Mesendoderm (in vitro differentiated cells): ENCODE data around the gene TLR6.

Source experiments
- DNase-seq: peaks from one replicate; pipeline ENCODE4 v3.0.0; 2013
- H2AK5ac ChIP-seq: 2 replicates; pipeline ENCODE4 v1.6.1; 2013; ENCODE audit warnings: low read length, inconsistent platforms
- H2BK120ac ChIP-seq: 2 replicates; pipeline ENCODE4 v1.6.1; 2013; ENCODE audit warnings: low read depth, mild to moderate bottlenecking, low read length, moderate library complexity, mixed read lengths
- H2BK15ac ChIP-seq: replicated peaks from 2 replicates; pipeline ENCODE4 v1.6.1; 2013; ENCODE audit warnings: low read depth, mild to moderate bottlenecking, moderate library complexity
- H2BK5ac ChIP-seq: 2 replicates; pipeline ENCODE4 v1.6.1; 2013; ENCODE audit warnings: low read length, inconsistent platforms
- H3K18ac ChIP-seq: 2 replicates; pipeline ENCODE4 v1.6.1; 2013; ENCODE audit warnings: mild to moderate bottlenecking, low read length, mixed read lengths
- H3K23ac ChIP-seq: one replicate; pipeline ENCODE4 v1.6.1; 2013; ENCODE audit warnings: low read length
- H3K27ac ChIP-seq: 2 replicates; pipeline ENCODE4 v1.5.1; 2013; ENCODE audit warnings: low read depth, mild to moderate bottlenecking, inconsistent platforms, low read length, moderate library complexity
- H3K27me3 ChIP-seq: 2 replicates; pipeline ENCODE4 v1.6.1; 2013; ENCODE audit warnings: low read length, control low read depth, mild to moderate bottlenecking, inconsistent platforms; ENCODE audit not compliant: insufficient read depth, poor library complexity
- H3K36me3 ChIP-seq: 2 replicates; pipeline ENCODE4 v1.6.1; 2013; ENCODE audit warnings: low read length, inconsistent platforms; ENCODE audit not compliant: control insufficient read depth, insufficient read depth
- H3K4ac ChIP-seq: one replicate; pipeline ENCODE4 v1.6.1; 2013; ENCODE audit warnings: low read depth, mild to moderate bottlenecking, low read length, moderate library complexity
- H3K4me1 ChIP-seq: 2 replicates; pipeline ENCODE4 v1.6.1; 2013; ENCODE audit warnings: low read depth, low read length, inconsistent platforms; ENCODE audit not compliant: control insufficient read depth
- H3K4me2 ChIP-seq: 2 replicates; pipeline ENCODE4 v1.6.1; 2013; ENCODE audit warnings: low read length
- H3K4me3 ChIP-seq: 2 replicates; pipeline ENCODE4 v1.5.1; 2013; ENCODE audit warnings: mild to moderate bottlenecking, low read length
- H3K56ac ChIP-seq: one replicate; pipeline ENCODE4 v1.6.1; 2013; ENCODE audit warnings: low read length
- H3K79me1 ChIP-seq: 2 replicates; pipeline ENCODE4 v1.6.1; 2013; ENCODE audit warnings: low read length, inconsistent platforms
- H3K79me2 ChIP-seq: 2 replicates; pipeline ENCODE4 v1.6.1; 2013; ENCODE audit warnings: mild to moderate bottlenecking, low read length; ENCODE audit not compliant: control insufficient read depth, insufficient read depth
- H3K9ac ChIP-seq: 2 replicates; pipeline ENCODE4 v1.6.1; 2013; ENCODE audit warnings: low read length, inconsistent platforms
- H4K5ac ChIP-seq: one replicate; pipeline ENCODE4 v1.6.1; 2013; ENCODE audit warnings: low read length
- H4K8ac ChIP-seq: one replicate; pipeline ENCODE4 v1.6.1; 2013; ENCODE audit warnings: low read depth, mild to moderate bottlenecking, control low read depth, low read length, moderate library complexity
- WGBS: extraction: QIAGEN DNeasy Blood & Tissue Kit; methylation state at CpG from one replicate; pipeline ENCODE4 v1.1.7; 2013; ENCODE audit warnings: low lambda C conversion rate, missing lambda C conversion rate; ENCODE audit not compliant: insufficient coverage; ENCODE audit errors: extremely low coverage; 5-methylcytosine and 5-hydroxymethylcytosine counted together

TLR6 gene

GRCh38 chr4:38800366-38800765 lies 56.3 kb downstream of the TLR6 start:
- Histone ChIP-seq H3K4ac (no peak overlapping the region), H3K79me2 (no peaks in the 10 kb centered on the region), H4K8ac (no peak overlapping the region), H3K4me1 (no peaks in the 10 kb centered on the region), H4K5ac (no peak overlapping the region), H2AK5ac (no peak overlapping the region), H2BK15ac (no peak overlapping the region), H3K23ac (no peak overlapping the region), H3K18ac (no peak overlapping the region), H3K27me3 (no peaks in the 10 kb centered on the region), H3K27ac (no peak overlapping the region), H2BK120ac (no peak overlapping the region), H3K36me3 (no peaks in the 10 kb centered on the region), H3K4me3 (no peak overlapping the region), H3K9ac (no peak overlapping the region), H3K56ac (no peak overlapping the region), H3K4me2 (no peak overlapping the region), H2BK5ac (no peak overlapping the region), H3K79me1 (no peaks in the 10 kb centered on the region)
- no CpG with 5 or more reads among the region's 2 CpGs for WGBS
- DNase-seq = no peak

- H3K4me3 ChIP-seq = no peak overlapping the region
- no peak overlapping the region for H3K4ac ChIP-seq
- H3K27ac ChIP-seq = no peak overlapping the region
- no peaks in the 10 kb centered on the region for H3K27me3 ChIP-seq
- no peak overlapping the region for H3K56ac ChIP-seq
- H3K79me2 ChIP-seq = no peaks in the 10 kb centered on the region
- H2BK120ac ChIP-seq = no peak overlapping the region
- H2BK15ac ChIP-seq = no peak overlapping the region
- no peak overlapping the region for H4K5ac ChIP-seq
- no peaks in the 10 kb centered on the region for H3K4me1 ChIP-seq
- no CpG with 5 or more reads among the region's 3 CpGs for WGBS
- no peak overlapping the region for H3K18ac ChIP-seq
- no peak overlapping the region for H2AK5ac ChIP-seq
- no peak overlapping the region for H3K9ac ChIP-seq
- no peak for DNase-seq
- no peaks in the 10 kb centered on the region for H3K79me1 ChIP-seq
- H3K23ac ChIP-seq = no peak overlapping the region
- no peaks in the 10 kb centered on the region for H3K36me3 ChIP-seq
- no peak overlapping the region for H2BK5ac ChIP-seq
- no peak overlapping the region for H4K8ac ChIP-seq
- H3K4me2 ChIP-seq = no peak overlapping the region
Measured at GRCh38 chr4:38795087-38795486, 61.5 kb downstream of the TLR6 start.

- Histone ChIP-seq H3K18ac (no peak overlapping the region), H3K4me2 (no peak overlapping the region), H3K79me2 (no peaks in the 10 kb centered on the region), H2BK5ac (no peak overlapping the region), H4K8ac (no peak overlapping the region), H3K4ac (no peak overlapping the region), H4K5ac (no peak overlapping the region), H3K9ac (no peak overlapping the region), H3K23ac (no peak overlapping the region), H2BK15ac (no peak overlapping the region), H3K27ac (no peak overlapping the region), H3K4me1 (no peaks in the 10 kb centered on the region), H3K56ac (no peak overlapping the region), H2AK5ac (no peak overlapping the region), H2BK120ac (no peak overlapping the region), H3K4me3 (no peak overlapping the region), H3K27me3 (no peaks in the 10 kb centered on the region), H3K36me3 (no peaks in the 10 kb centered on the region), H3K79me1 (no peaks in the 10 kb centered on the region)
- WGBS = no CpG with 5 or more reads among the region's 2 CpGs
- DNase-seq = no peak
Measured at GRCh38 chr4:38794051-38794450, 62.6 kb downstream of the TLR6 start.

- H3K23ac ChIP-seq = no peak overlapping the region
- H3K36me3 ChIP-seq = no peaks in the 10 kb centered on the region
- no CpG with 5 or more reads among the region's 2 CpGs for WGBS
- H3K79me1 ChIP-seq = no peaks in the 10 kb centered on the region
- no peak overlapping the region for H4K5ac ChIP-seq
- no peak overlapping the region for H3K56ac ChIP-seq
- no peaks in the 10 kb centered on the region for H3K4me1 ChIP-seq
- no peak overlapping the region for H2AK5ac ChIP-seq
- H3K79me2 ChIP-seq = no peaks in the 10 kb centered on the region
- no peak overlapping the region for H2BK5ac ChIP-seq
- H3K9ac ChIP-seq = no peak overlapping the region
- H3K4me3 ChIP-seq = no peak overlapping the region
- no peaks in the 10 kb centered on the region for H3K27me3 ChIP-seq
- no peak overlapping the region for H4K8ac ChIP-seq
- no peak overlapping the region for H2BK15ac ChIP-seq
- no peak overlapping the region for H3K4me2 ChIP-seq
- no peak for DNase-seq
- H3K27ac ChIP-seq = no peak overlapping the region
- H2BK120ac ChIP-seq = no peak overlapping the region
- H3K4ac ChIP-seq = no peak overlapping the region
- H3K18ac ChIP-seq = no peak overlapping the region
Measured at GRCh38 chr4:38791010-38791409, 65.6 kb downstream of the TLR6 start.

GRCh38 chr4:38788317-38788716 lies 68.3 kb downstream of the TLR6 start:
- no peak overlapping the region for H4K5ac ChIP-seq
- H3K56ac ChIP-seq = no peak overlapping the region
- H3K4me2 ChIP-seq = no peak overlapping the region
- H2BK120ac ChIP-seq = no peak overlapping the region
- no peaks in the 10 kb centered on the region for H3K4me1 ChIP-seq
- no CpG with 5 or more reads among the region's 1 CpG for WGBS
- no peak for DNase-seq
- H4K8ac ChIP-seq = no peak overlapping the region
- H3K4ac ChIP-seq = no peak overlapping the region
- no peak overlapping the region for H3K18ac ChIP-seq
- no peak overlapping the region for H3K9ac ChIP-seq
- no peaks in the 10 kb centered on the region for H3K36me3 ChIP-seq
- H3K27me3 ChIP-seq = no peaks in the 10 kb centered on the region
- no peak overlapping the region for H2AK5ac ChIP-seq
- H3K4me3 ChIP-seq = no peak overlapping the region
- no peaks in the 10 kb centered on the region for H3K79me2 ChIP-seq
- H2BK15ac ChIP-seq = no peak overlapping the region
- no peak overlapping the region for H2BK5ac ChIP-seq
- no peak overlapping the region for H3K27ac ChIP-seq
- H3K79me1 ChIP-seq = no peaks in the 10 kb centered on the region
- H3K23ac ChIP-seq = no peak overlapping the region

GRCh38 chr4:38787693-38788092 lies 68.9 kb downstream of the TLR6 start:
- H3K23ac ChIP-seq = no peak overlapping the region
- H2AK5ac ChIP-seq = no peak overlapping the region
- no peaks in the 10 kb centered on the region for H3K36me3 ChIP-seq
- no peak overlapping the region for H2BK120ac ChIP-seq
- H3K27ac ChIP-seq = no peak overlapping the region
- H3K4me1 ChIP-seq = no peaks in the 10 kb centered on the region
- H3K79me1 ChIP-seq = no peaks in the 10 kb centered on the region
- DNase-seq = no peak
- WGBS = no CpG with 5 or more reads among the region's 4 CpGs
- H3K4ac ChIP-seq = no peak overlapping the region
- no peak overlapping the region for H3K4me2 ChIP-seq
- no peak overlapping the region for H4K8ac ChIP-seq
- H2BK5ac ChIP-seq = no peak overlapping the region
- H3K4me3 ChIP-seq = no peak overlapping the region
- H3K79me2 ChIP-seq = no peaks in the 10 kb centered on the region
- no peak overlapping the region for H2BK15ac ChIP-seq
- H3K56ac ChIP-seq = no peak overlapping the region
- no peak overlapping the region for H4K5ac ChIP-seq
- H3K18ac ChIP-seq = no peak overlapping the region
- H3K27me3 ChIP-seq = no peaks in the 10 kb centered on the region
- no peak overlapping the region for H3K9ac ChIP-seq
